ENCODE results near the gene DTYMK. TPM values are rescaled to one million over a fixed set of nuclear protein-coding genes. Genes with fewer than 3 reads are reported as not detected.
A peak's percentile ranks its signal among the peaks of the same experiment; 100 is the strongest.

Gene DTYMK
- total RNA-seq, 1 experiment from 2014 or later, result 155 TPM

DNA sequence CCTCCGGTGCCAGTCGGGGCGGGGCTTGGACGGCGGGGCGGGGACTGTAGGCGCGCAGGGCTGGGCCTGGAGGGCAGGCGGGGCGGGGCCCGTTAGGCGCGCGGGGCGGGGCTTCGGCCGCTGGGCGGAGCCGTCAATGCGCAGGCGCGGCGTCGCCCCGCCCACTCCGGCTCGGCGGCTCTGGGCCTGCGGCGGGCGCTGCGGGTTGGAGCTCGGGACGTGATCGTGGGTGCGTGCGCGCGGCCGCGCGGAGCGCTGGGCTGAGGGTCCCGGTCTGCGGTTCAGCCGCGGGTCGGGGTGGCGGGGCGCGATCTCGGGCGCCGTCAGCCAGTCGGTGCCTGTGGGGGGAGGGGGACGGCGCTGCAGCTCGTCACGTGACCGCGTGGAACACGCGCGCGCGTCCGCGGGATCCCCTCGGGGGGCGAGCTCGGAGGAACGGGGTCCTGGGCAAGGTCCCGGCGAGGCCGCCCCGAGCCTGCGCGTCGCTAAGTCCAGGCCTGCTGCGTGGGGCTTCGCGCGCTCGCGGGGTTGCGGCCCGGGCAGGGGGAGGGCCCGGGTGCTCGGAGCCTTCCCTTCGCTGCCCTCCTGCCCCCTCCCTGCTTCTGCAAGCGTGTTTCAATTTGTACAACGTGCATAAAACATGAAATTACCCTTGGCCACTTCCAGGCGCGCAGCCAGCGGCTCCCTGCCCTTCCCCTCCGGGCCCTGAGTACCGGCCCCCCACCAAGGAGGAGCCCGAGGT lies 48.0 kb upstream of the DTYMK start, which contains the start of gene D2HGDH:
TSS of gene D2HGDH (plus strand) at position 164 of the 742 bp plus-strand sequence. CDS start 595 bp downstream, outside the sequence.
- ATAC-seq, result peak; percentile 87
- Histone ChIP-seq H2AFZ (ENCODE audit: low read length) (peak within 1 kb of the TSS; percentile 76), H3K27ac (ENCODE audit: low read length) (peak within 1 kb of the TSS; percentile 60), H3K4me1 (ENCODE audit: insufficient read depth, low read length) (peaks cover 20% of the 10 kb centered on the region), H3K36me3 (ENCODE audit: low read depth, low read length) (no peaks in the 10 kb centered on the region), H3F3A (ENCODE audit: low read length, unreplicated experiment) (peaks cover 3% of the 10 kb centered on the region), H3K4me3 (ENCODE audit: low read length) (peak within 1 kb of the TSS; percentile 78), H3K27me3 (ENCODE audit: low read length) (no peaks in the 10 kb centered on the region), H3K9ac (ENCODE audit: low read length) (peak within 1 kb of the TSS; percentile 89), H4K20me1 (ENCODE audit: low read length) (peaks cover 8% of the 10 kb centered on the region; the same call in 1 of the 2 replicates), H3K9me2 (replicated peaks; ENCODE audit: low read length) (no peaks in the 10 kb centered on the region), H3K4me2 (ENCODE audit: low read length) (peak within 1 kb of the TSS; percentile 99), H3K9me3 (ENCODE audit: low read length) (no peaks in the 10 kb centered on the region), H3K79me2 (ENCODE audit: low read length) (no peaks in the 10 kb centered on the region)
- CTCF ChIA-PET, result no interaction called here
- intact Hi-C loops (cut with micrococcal nuclease), result loop anchor here (10.0 kb wide), 1 partner anchor 130 kb away; the partner anchor contains the start of gene RTP5
- POLR2A ChIA-PET (ENCODE audit: unreplicated experiment), result no interaction called here
- DNase-seq, result peak; percentile 86
- TF ChIP-seq EZH2 (IDR thresholded peaks at IDR 0.05; ENCODE audit: low read length, unreplicated experiment) (no peak), EZH2phosphoT487 (IDR thresholded peaks at IDR 0.05; ENCODE audit: borderline replicate concordance, low read length) (no peak)
- TF ChIP-seq, protein P1, sequence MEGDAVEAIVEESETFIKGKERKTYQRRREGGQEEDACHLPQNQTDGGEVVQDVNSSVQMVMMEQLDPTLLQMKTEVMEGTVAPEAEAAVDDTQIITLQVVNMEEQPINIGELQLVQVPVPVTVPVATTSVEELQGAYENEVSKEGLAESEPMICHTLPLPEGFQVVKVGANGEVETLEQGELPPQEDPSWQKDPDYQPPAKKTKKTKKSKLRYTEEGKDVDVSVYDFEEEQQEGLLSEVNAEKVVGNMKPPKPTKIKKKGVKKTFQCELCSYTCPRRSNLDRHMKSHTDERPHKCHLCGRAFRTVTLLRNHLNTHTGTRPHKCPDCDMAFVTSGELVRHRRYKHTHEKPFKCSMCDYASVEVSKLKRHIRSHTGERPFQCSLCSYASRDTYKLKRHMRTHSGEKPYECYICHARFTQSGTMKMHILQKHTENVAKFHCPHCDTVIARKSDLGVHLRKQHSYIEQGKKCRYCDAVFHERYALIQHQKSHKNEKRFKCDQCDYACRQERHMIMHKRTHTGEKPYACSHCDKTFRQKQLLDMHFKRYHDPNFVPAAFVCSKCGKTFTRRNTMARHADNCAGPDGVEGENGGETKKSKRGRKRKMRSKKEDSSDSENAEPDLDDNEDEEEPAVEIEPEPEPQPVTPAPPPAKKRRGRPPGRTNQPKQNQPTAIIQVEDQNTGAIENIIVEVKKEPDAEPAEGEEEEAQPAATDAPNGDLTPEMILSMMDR (conservative IDR thresholded peaks at IDR 0.05; ENCODE audit: low read depth, low read length), result no peak
- BruUV-seq (replicated peaks), result no TSS peak

DNA sequence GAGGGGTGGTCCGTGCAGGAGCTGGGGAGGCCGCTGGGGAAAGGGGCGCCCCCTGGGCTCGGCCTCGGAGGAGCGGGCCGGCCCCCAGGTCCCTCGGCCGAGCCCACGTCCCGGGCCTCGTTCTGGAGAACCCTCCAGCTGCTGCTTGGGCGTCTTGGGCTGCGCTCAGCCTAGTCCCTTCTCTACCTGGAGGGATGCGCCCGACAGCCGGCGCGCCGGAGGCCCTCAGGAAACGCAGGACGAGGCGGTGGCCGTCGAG lies 47.5 kb upstream of the DTYMK start:
- no TSS peak for BruUV-seq (replicated peaks)
- CTCF ChIA-PET, result no interaction called here
- Histone ChIP-seq H3K4me2 (ENCODE audit: low read length) (peak overlapping the region; percentile 80), H3K36me3 (ENCODE audit: low read depth, low read length) (no peaks in the 10 kb centered on the region), H3F3A (ENCODE audit: low read length, unreplicated experiment) (peaks cover 3% of the 10 kb centered on the region), H3K9ac (ENCODE audit: low read length) (peak overlapping the region; percentile 39), H3K4me3 (ENCODE audit: low read length) (peak overlapping the region; percentile 78), H3K9me3 (ENCODE audit: low read length) (no peaks in the 10 kb centered on the region), H3K27ac (ENCODE audit: low read length) (peak overlapping the region; percentile 60), H2AFZ (ENCODE audit: low read length) (peak overlapping the region; percentile 76), H3K4me1 (ENCODE audit: insufficient read depth, low read length) (peaks cover 15% of the 10 kb centered on the region), H4K20me1 (ENCODE audit: low read length) (peaks cover 3% of the 10 kb centered on the region; the same call in 1 of the 2 replicates), H3K27me3 (ENCODE audit: low read length) (no peaks in the 10 kb centered on the region), H3K79me2 (ENCODE audit: low read length) (no peaks in the 10 kb centered on the region), H3K9me2 (replicated peaks; ENCODE audit: low read length) (no peaks in the 10 kb centered on the region)
- POLR2A ChIA-PET (ENCODE audit: unreplicated experiment), result interaction anchor here (0.7 kb wide), 1 partner anchor 32 kb away, joined by 9 read pairs; no protein-coding TSS in a partner anchor
- TF ChIP-seq EZH2phosphoT487 (IDR thresholded peaks at IDR 0.05; ENCODE audit: borderline replicate concordance, low read length), result no peak
- TF ChIP-seq, protein P1 (conservative IDR thresholded peaks at IDR 0.05; ENCODE audit: low read depth, low read length), result peak; percentile 32; the same call in 1 of the 2 replicates
- intact Hi-C loops (cut with micrococcal nuclease), result loop anchor here (10.0 kb wide), 1 partner anchor 131 kb away; the partner anchor contains the start of gene RTP5
- ATAC-seq (no peak), DNase-seq (no peak)

Data from PC-3 (cell line).